H9 (cell line): Measurements from ENCODE around the gene PIK3R5. TPM values are rescaled to one million over a fixed set of nuclear protein-coding genes. Genes with fewer than 3 reads are reported as not detected.

Experiments
- DNase-seq: peaks from one replicate; pipeline ENCODE4 v3.0.0-alpha.2; 2017
- H2AFZ ChIP-seq: one replicate; pipeline ENCODE4 v1.6.1; 2013; ENCODE audit warnings: mild to moderate bottlenecking, low read length, control low read depth, moderate library complexity
- H2AK5ac ChIP-seq: 2 replicates; pipeline ENCODE4 v1.6.1; 2013; ENCODE audit warnings: low read length, control low read depth, mixed read lengths; ENCODE audit not compliant: insufficient read length
- H2BK120ac ChIP-seq: one replicate; pipeline ENCODE4 v1.6.1; 2013; ENCODE audit warnings: low read depth, mild to moderate bottlenecking, low read length, control low read depth, inconsistent platforms; ENCODE audit not compliant: poor library complexity, severe bottlenecking
- H2BK12ac ChIP-seq: 2 replicates; pipeline ENCODE4 v1.6.1; 2013; ENCODE audit warnings: low read length, control low read depth, mixed read lengths, low read depth; ENCODE audit not compliant: insufficient read length
- H2BK15ac ChIP-seq: 2 replicates; pipeline ENCODE4 v1.6.1; 2013; ENCODE audit warnings: low read depth, low read length, control low read depth
- H2BK20ac ChIP-seq: one replicate; pipeline ENCODE4 v1.6.1; 2013; ENCODE audit warnings: low read depth, mild to moderate bottlenecking, low read length, control low read depth, inconsistent platforms; ENCODE audit not compliant: poor library complexity, severe bottlenecking
- H2BK5ac ChIP-seq: 2 replicates; pipeline ENCODE4 v1.6.1; 2013; ENCODE audit warnings: low read length, control low read depth, mixed read lengths; ENCODE audit not compliant: insufficient read length
- H3K14ac ChIP-seq: 2 replicates; pipeline ENCODE4 v1.6.1; 2013; ENCODE audit warnings: low read length, control low read depth; ENCODE audit not compliant: insufficient read depth
- H3K18ac ChIP-seq: 2 replicates; pipeline ENCODE4 v1.6.1; 2013; ENCODE audit warnings: low read depth, mild to moderate bottlenecking, mixed read lengths, low read length, control low read depth; ENCODE audit not compliant: insufficient read length
- H3K23ac ChIP-seq: 2 replicates; pipeline ENCODE4 v1.6.1; 2013; ENCODE audit warnings: low read length, control low read depth, mixed read lengths, low read depth; ENCODE audit not compliant: insufficient read length
- H3K23me2 ChIP-seq: 2 replicates; pipeline ENCODE4 v1.6.1; 2013; ENCODE audit warnings: low read depth, mild to moderate bottlenecking, mixed read lengths, low read length, control low read depth; ENCODE audit not compliant: insufficient read length, poor library complexity, severe bottlenecking
- H3K27ac ChIP-seq: 2 replicates; pipeline ENCODE4 v1.5.1; 2013; ENCODE audit warnings: low read length, control low read depth, mixed read lengths, low read depth; ENCODE audit not compliant: insufficient read length
- H3K27me3 ChIP-seq: 2 replicates; pipeline ENCODE4 v1.6.1; 2013; ENCODE audit warnings: low read length, control low read depth, inconsistent platforms; ENCODE audit not compliant: insufficient read depth
- H3K4ac ChIP-seq: 2 replicates; pipeline ENCODE4 v1.6.1; 2013; ENCODE audit warnings: low read depth, mild to moderate bottlenecking, control low read depth, inconsistent platforms, low read length, moderate library complexity
- H3K4me1 ChIP-seq: 2 replicates; pipeline ENCODE4 v1.6.1; 2013; ENCODE audit warnings: low read length, control low read depth, inconsistent platforms; ENCODE audit not compliant: insufficient read depth
- H3K4me2 ChIP-seq: 2 replicates; pipeline ENCODE4 v1.6.1; 2013; ENCODE audit warnings: low read length, control low read depth, mixed read lengths; ENCODE audit not compliant: insufficient read length, insufficient read depth
- H3K56ac ChIP-seq: 2 replicates; pipeline ENCODE4 v1.6.1; 2013; ENCODE audit warnings: low read depth, mild to moderate bottlenecking, mixed read lengths, low read length, control low read depth; ENCODE audit not compliant: insufficient read length
- H3K79me1 ChIP-seq: 2 replicates; pipeline ENCODE4 v1.6.1; 2013; ENCODE audit warnings: low read depth, mild to moderate bottlenecking, moderate library complexity, low read length, control low read depth, inconsistent platforms; ENCODE audit not compliant: insufficient read depth, poor library complexity, severe bottlenecking
- H3K79me2 ChIP-seq: 2 replicates; pipeline ENCODE4 v1.6.1; 2013; ENCODE audit warnings: low read length, control low read depth, inconsistent platforms; ENCODE audit not compliant: insufficient read depth
- H3K9ac ChIP-seq: 2 replicates; pipeline ENCODE4 v1.6.1; 2013; ENCODE audit warnings: low read length, control low read depth, mixed read lengths; ENCODE audit not compliant: insufficient read length; ENCODE audit errors: extremely low read depth
- H3K9me3 ChIP-seq: one replicate; pipeline ENCODE4 v1.6.1; 2013; ENCODE audit warnings: low read depth, low read length, inconsistent platforms; ENCODE audit not compliant: control insufficient read depth
- H3T11ph ChIP-seq: one replicate; pipeline ENCODE4 v1.6.1; 2013; ENCODE audit warnings: mild to moderate bottlenecking, low read length, control low read depth, inconsistent platforms
- H4K20me1 ChIP-seq: one replicate; pipeline ENCODE4 v1.6.1; 2013; ENCODE audit not compliant: control insufficient read depth, insufficient read length, insufficient read depth
- H4K5ac ChIP-seq: 2 replicates; pipeline ENCODE4 v1.6.1; 2013; ENCODE audit warnings: low read depth, mild to moderate bottlenecking, mixed read lengths, low read length, control low read depth; ENCODE audit not compliant: insufficient read length
- H4K8ac ChIP-seq: replicated peaks from 2 replicates; pipeline ENCODE4 v1.6.1; 2013; ENCODE audit warnings: low read length, control low read depth, mixed read lengths, low read depth; ENCODE audit not compliant: insufficient read length
- H4K91ac ChIP-seq: 2 replicates; pipeline ENCODE4 v1.6.1; 2013; ENCODE audit warnings: low read depth, mild to moderate bottlenecking, moderate library complexity, mixed read lengths, low read length, control low read depth; ENCODE audit not compliant: insufficient read length
- H3K27ac Mint-ChIP-seq, 3 experiments: 2 replicates in 2 of 3; 3 replicates in 1 of 3; pipeline ENCODE4 v1.8.0; 2020 to 2021; ENCODE audit warnings: mixed read lengths in 3 of 3, mild to moderate bottlenecking in 1 of 3, moderate library complexity in 1 of 3
- H3K27me3 Mint-ChIP-seq: 2 replicates; pipeline ENCODE4 v1.8.0; 2021; ENCODE audit warnings: low read depth, mild to moderate bottlenecking, moderate library complexity, mixed read lengths
- H3K36me3 Mint-ChIP-seq, 3 experiments: 2 replicates in 2 of 3; 3 replicates in 1 of 3; pipeline ENCODE4 v1.8.0; 2020 to 2021; ENCODE audit warnings: low read depth in 3 of 3, mixed read lengths in 3 of 3; ENCODE audit not compliant: insufficient read depth in 1 of 3
- H3K4me1 Mint-ChIP-seq, 2 experiments: 2 replicates each; pipeline ENCODE4 v1.8.0; 2020; ENCODE audit warnings: mixed read lengths in 2 of 2
- H3K4me3 Mint-ChIP-seq, 2 experiments: 2 replicates in 1 of 2; 3 replicates in 1 of 2; pipeline ENCODE4 v1.8.0; 2020 to 2021; ENCODE audit warnings: mild to moderate bottlenecking in 2 of 2, mixed read lengths in 2 of 2, moderate library complexity in 1 of 2
- H3K9me3 Mint-ChIP-seq, 2 experiments: 2 replicates in 1 of 2; 3 replicates in 1 of 2; pipeline ENCODE4 v1.8.0; 2020; ENCODE audit warnings: mild to moderate bottlenecking in 2 of 2, mixed read lengths in 2 of 2, moderate library complexity in 1 of 2
- WGBS: extraction: QIAGEN DNeasy Blood & Tissue Kit; methylation state at CpG from one replicate; pipeline ENCODE4 v1.1.7; 2013; ENCODE audit warnings: missing lambda C conversion rate, low lambda C conversion rate, mixed read lengths; ENCODE audit not compliant: insufficient read length; ENCODE audit errors: extremely low coverage; 5-methylcytosine and 5-hydroxymethylcytosine counted together
- total RNA-seq: library from RNA; stranded (reverse); gene quantifications from 2 replicates; pipeline ENCODE4 v1.2.1, GENCODE V29; 2021
- TF ChIP-seq, protein P1 (sequence below): fragments of 200-600 bp; sonication (generic); conservative IDR thresholded peaks from 3 replicates; pipeline ENCODE4 v1.8.0; 2021; ENCODE audit warnings: antibody characterized with exemption, mild to moderate bottlenecking

PIK3R5 gene
- total RNA-seq, 1 experiment from 2014 or later, result 1.4 TPM

DNA sequence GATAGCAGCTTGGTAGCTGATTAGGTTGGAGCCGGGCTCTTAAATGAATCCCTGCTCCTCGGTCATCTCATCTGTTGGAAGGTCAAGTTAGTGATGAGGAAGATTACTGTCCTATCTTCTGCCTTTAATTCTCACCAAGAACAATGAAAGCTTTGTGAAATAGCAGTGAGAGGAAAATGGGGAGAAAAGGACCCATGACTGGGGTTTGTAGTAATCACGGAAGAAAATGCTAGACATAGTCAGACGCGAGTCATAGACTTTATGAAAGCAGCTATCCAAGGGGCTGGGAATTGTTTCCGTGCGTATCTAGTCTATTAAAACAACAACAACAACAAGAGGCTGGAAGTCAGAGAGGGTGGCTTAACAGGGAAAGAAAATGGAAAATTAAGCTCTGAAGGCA is 18.3 kb downstream of the PIK3R5 start:
- no peak for DNase-seq
- TF ChIP-seq, protein P1, sequence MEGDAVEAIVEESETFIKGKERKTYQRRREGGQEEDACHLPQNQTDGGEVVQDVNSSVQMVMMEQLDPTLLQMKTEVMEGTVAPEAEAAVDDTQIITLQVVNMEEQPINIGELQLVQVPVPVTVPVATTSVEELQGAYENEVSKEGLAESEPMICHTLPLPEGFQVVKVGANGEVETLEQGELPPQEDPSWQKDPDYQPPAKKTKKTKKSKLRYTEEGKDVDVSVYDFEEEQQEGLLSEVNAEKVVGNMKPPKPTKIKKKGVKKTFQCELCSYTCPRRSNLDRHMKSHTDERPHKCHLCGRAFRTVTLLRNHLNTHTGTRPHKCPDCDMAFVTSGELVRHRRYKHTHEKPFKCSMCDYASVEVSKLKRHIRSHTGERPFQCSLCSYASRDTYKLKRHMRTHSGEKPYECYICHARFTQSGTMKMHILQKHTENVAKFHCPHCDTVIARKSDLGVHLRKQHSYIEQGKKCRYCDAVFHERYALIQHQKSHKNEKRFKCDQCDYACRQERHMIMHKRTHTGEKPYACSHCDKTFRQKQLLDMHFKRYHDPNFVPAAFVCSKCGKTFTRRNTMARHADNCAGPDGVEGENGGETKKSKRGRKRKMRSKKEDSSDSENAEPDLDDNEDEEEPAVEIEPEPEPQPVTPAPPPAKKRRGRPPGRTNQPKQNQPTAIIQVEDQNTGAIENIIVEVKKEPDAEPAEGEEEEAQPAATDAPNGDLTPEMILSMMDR, result no peak

More for the DNA sequence above, 18.3 kb downstream of the PIK3R5 start:
- H2BK120ac ChIP-seq, result no peak overlapping the region
- no peak overlapping the region for H3K4me3 Mint-ChIP-seq
- no peak overlapping the region for H2BK5ac ChIP-seq
- H3K23me2 ChIP-seq, result no peaks in the 10 kb centered on the region
- no peaks in the 10 kb centered on the region for H3K9me3 ChIP-seq
- H3K27me3 ChIP-seq, result no peaks in the 10 kb centered on the region
- H3K56ac ChIP-seq, result no peak overlapping the region
- no peak overlapping the region for H2AFZ ChIP-seq
- no peak overlapping the region for H3K4me2 ChIP-seq
- no peak overlapping the region for H2BK15ac ChIP-seq
- no peak overlapping the region for H3K14ac ChIP-seq
- no peaks in the 10 kb centered on the region for H3K4me1 ChIP-seq
- no CpG with 5 or more reads among the region's 7 CpGs for WGBS
- H3K18ac ChIP-seq, result no peak overlapping the region
- no peak overlapping the region for H4K5ac ChIP-seq
- no peak overlapping the region for H3K27ac Mint-ChIP-seq
- H4K91ac ChIP-seq, result no peak overlapping the region
- H3K79me2 ChIP-seq, result no peaks in the 10 kb centered on the region
- no peak overlapping the region for H3K4ac ChIP-seq
- H3K9ac ChIP-seq, result no peak overlapping the region
- H2BK12ac ChIP-seq, result no peak overlapping the region
- H3K4me1 Mint-ChIP-seq, result no peaks in the 10 kb centered on the region
- H3K36me3 Mint-ChIP-seq, result no peaks in the 10 kb centered on the region; a peak in 2 of 7 replicates
- H2BK20ac ChIP-seq, result no peak overlapping the region
- no peak overlapping the region for H4K8ac ChIP-seq
- H3T11ph ChIP-seq, result no peak overlapping the region
- no peak overlapping the region for H3K27ac ChIP-seq
- no peaks in the 10 kb centered on the region for H3K79me1 ChIP-seq
- no peak overlapping the region for H3K23ac ChIP-seq
- peaks cover 24% of the 10 kb centered on the region for H3K27me3 Mint-ChIP-seq
- H4K20me1 ChIP-seq, result no peaks in the 10 kb centered on the region
- H3K9me3 Mint-ChIP-seq, result peaks cover 0 to 4% of the 10 kb centered on the region in 2 experiments; a peak in 3 of 5 replicates
- H2AK5ac ChIP-seq, result no peak overlapping the region
